IMR-90 (cell line): Measurements from ENCODE around the gene TIPARP. TPM values are rescaled to one million over a fixed set of nuclear protein-coding genes. Genes with fewer than 3 reads are reported as not detected.

Experiments
- ATAC-seq: fragments of 200-7000 bp; cut with Tn5 transposase; 2 replicates; pipeline ENCODE4 v1.9.1; 2020; ENCODE audit warnings: low read depth, mild to moderate bottlenecking, moderate library complexity
- BruUV-seq: library from RNA; stranded (reverse); fragments of 400-500 nt; replicated peaks from 2 replicates; lab custom pipeline; 2021; lab: Mats Ljungman, UMichigan
- CTCF ChIA-PET: fragments of 300-600 bp; formaldehyde crosslinking; extraction: SDS; loops from one replicate; lab custom pipeline; 2021; ENCODE audit warnings: antibody characterized with exemption; lab: Yijun Ruan, JAX
- POLR2A ChIA-PET: fragments of 300-600 bp; sonication (Branson Sonifier 250); formaldehyde crosslinking; loops from one replicate; lab custom pipeline; 2022; ENCODE audit warnings: antibody characterized with exemption; ENCODE audit not compliant: unreplicated experiment; lab: Charles Lee
- DNase-seq: peaks from one replicate; pipeline ENCODE4 v3.0.0; 2013
- H2AFZ ChIP-seq: replicated peaks from 2 replicates; pipeline ENCODE3; 2013; ENCODE audit warnings: low read length, mild to moderate bottlenecking; ENCODE audit not compliant: poor library complexity
- H2AK5ac ChIP-seq: 2 replicates; pipeline ENCODE4 v1.6.1; 2013; ENCODE audit warnings: low read depth, low read length, inconsistent platforms
- H2AK9ac ChIP-seq: replicated peaks from 2 replicates; pipeline ENCODE3; 2013; ENCODE audit warnings: mild to moderate bottlenecking, low read depth, low read length, moderate library complexity; ENCODE audit not compliant: poor library complexity
- H2BK120ac ChIP-seq: 2 replicates; pipeline ENCODE4 v1.6.1; 2013; ENCODE audit warnings: low read depth, low read length, inconsistent platforms
- H2BK15ac ChIP-seq: 3 replicates; pipeline ENCODE4 v1.6.1; 2013; ENCODE audit warnings: low read depth, low read length, inconsistent platforms
- H2BK20ac ChIP-seq: 2 replicates; pipeline ENCODE4 v1.6.1; 2013; ENCODE audit warnings: low read depth, mild to moderate bottlenecking, inconsistent platforms, low read length, moderate library complexity
- H2BK5ac ChIP-seq: 2 replicates; pipeline ENCODE4 v1.6.1; 2013; ENCODE audit warnings: mild to moderate bottlenecking, low read depth, low read length, inconsistent platforms; ENCODE audit not compliant: poor library complexity, severe bottlenecking
- H3K14ac ChIP-seq: replicated peaks from 2 replicates; pipeline ENCODE4 v1.6.1; 2013; ENCODE audit warnings: low read depth, low read length, inconsistent platforms
- H3K18ac ChIP-seq: 2 replicates; pipeline ENCODE4 v1.6.1; 2013; ENCODE audit warnings: low read depth, low read length, control low read depth
- H3K23ac ChIP-seq: 2 replicates; pipeline ENCODE4 v1.6.1; 2013; ENCODE audit warnings: low read depth, low read length, inconsistent platforms
- H3K27ac ChIP-seq: 2 replicates; pipeline ENCODE4 v1.5.1; 2013; ENCODE audit warnings: mild to moderate bottlenecking, control low read depth, low read length; ENCODE audit not compliant: insufficient read depth
- H3K27me3 ChIP-seq: 2 replicates; pipeline ENCODE4 v1.6.1; 2013; ENCODE audit warnings: low read length; ENCODE audit not compliant: control insufficient read depth, insufficient read depth
- H3K36me3 ChIP-seq: 2 replicates; pipeline ENCODE4 v1.6.1; 2013; ENCODE audit warnings: low read length, mixed read lengths; ENCODE audit not compliant: control insufficient read depth, insufficient read depth
- H3K4ac ChIP-seq: 2 replicates; pipeline ENCODE4 v1.6.1; 2013; ENCODE audit warnings: low read depth, low read length, inconsistent platforms
- H3K4me1 ChIP-seq: 2 replicates; pipeline ENCODE4 v1.6.1; 2013; ENCODE audit warnings: low read length, mixed read lengths; ENCODE audit not compliant: control insufficient read depth, insufficient read depth
- H3K4me2 ChIP-seq: 2 replicates; pipeline ENCODE4 v1.6.1; 2013; ENCODE audit warnings: low read depth, mild to moderate bottlenecking, control low read depth, low read length, moderate library complexity
- H3K4me3 ChIP-seq: 2 replicates; pipeline ENCODE4 v1.5.1; 2013; ENCODE audit warnings: low read depth, mild to moderate bottlenecking, control low read depth, low read length, moderate library complexity; ENCODE audit not compliant: insufficient read depth
- H3K56ac ChIP-seq: 2 replicates; pipeline ENCODE4 v1.6.1; 2013; ENCODE audit warnings: low read length, inconsistent platforms; ENCODE audit not compliant: insufficient read depth; ENCODE audit errors: extremely low read depth
- H3K79me1 ChIP-seq, 2 experiments: 2 replicates each; pipeline ENCODE4 v1.6.1; 2013; ENCODE audit warnings: low read length in 2 of 2, inconsistent platforms in 1 of 2, low read depth in 1 of 2
- H3K9ac ChIP-seq: 2 replicates; pipeline ENCODE4 v1.6.1; 2013; ENCODE audit warnings: low read depth, low read length, control low read depth
- H3K9me1 ChIP-seq: 2 replicates; pipeline ENCODE4 v1.6.1; 2013; ENCODE audit warnings: low read length, inconsistent platforms; ENCODE audit not compliant: insufficient read depth
- H3K9me3 ChIP-seq: 2 replicates; pipeline ENCODE4 v1.6.1; 2013; ENCODE audit warnings: low read length; ENCODE audit not compliant: control insufficient read depth, insufficient read depth
- H4K20me1 ChIP-seq: 2 replicates; pipeline ENCODE4 v1.6.1; 2013; ENCODE audit warnings: low read length, inconsistent platforms; ENCODE audit not compliant: insufficient read depth
- H4K5ac ChIP-seq: 2 replicates; pipeline ENCODE4 v1.6.1; 2013; ENCODE audit warnings: mild to moderate bottlenecking, low read depth, low read length, control low read depth
- H4K8ac ChIP-seq, 2 experiments: 2 replicates each; pipeline ENCODE4 v1.6.1; 2013; ENCODE audit warnings: low read depth in 2 of 2, low read length in 2 of 2, control low read depth in 1 of 2, inconsistent platforms in 1 of 2
- H4K91ac ChIP-seq: 2 replicates; pipeline ENCODE4 v1.6.1; 2013; ENCODE audit warnings: low read depth, low read length, inconsistent platforms; ENCODE audit not compliant: insufficient read depth
- CEBPB ChIP-seq: IDR thresholded peaks from 2 replicates; pipeline ENCODE4 v1.6.1; 2012; ENCODE audit warnings: low read depth, low read length, improper control_type of control experiment
- CHD1 ChIP-seq: IDR thresholded peaks from 2 replicates; pipeline ENCODE4 v1.6.1; 2012; ENCODE audit warnings: low read depth, low read length, improper control_type of control experiment
- NFE2L2 ChIP-seq: fragments of 150-350 bp; IDR thresholded peaks from 2 replicates; pipeline ENCODE4 v1.6.1; 2016; ENCODE audit warnings: low read depth, mild to moderate bottlenecking, low read length
- RCOR1 ChIP-seq: IDR thresholded peaks from 2 replicates; pipeline ENCODE4 v1.6.1; 2012; ENCODE audit warnings: mild to moderate bottlenecking, low read length, improper control_type of control experiment; ENCODE audit not compliant: insufficient replicate concordance
- SMC3 ChIP-seq: fragments of 150-350 bp; IDR thresholded peaks from 2 replicates; pipeline ENCODE4 v1.6.1; 2016; ENCODE audit warnings: low read depth, mild to moderate bottlenecking, antibody characterized with exemption, low read length, moderate library complexity
- WGBS, 2 experiments: methylation state at CpG; one replicate each; pipeline versions ENCODE4 v1.1.5 to v1.1.7; 2013; ENCODE audit warnings: missing lambda C conversion rate in 2 of 2; ENCODE audit not compliant: insufficient read length in 1 of 2; ENCODE audit errors: extremely low coverage in 2 of 2; 5-methylcytosine and 5-hydroxymethylcytosine counted together
- dilution Hi-C: fragments of 300-500 bp; cut with HindIII; formaldehyde crosslinking; loops from one replicate; pipeline ENCODE4 v1.14.3; 2018; ENCODE audit warnings: low sequenced_read_pairs; ENCODE audit not compliant: unreplicated experiment
- in situ Hi-C: fragments of 300-500 bp; cut with MboI; formaldehyde crosslinking; loops from 3 replicates; pipeline ENCODE4 v1.14.3; 2019; ENCODE audit warnings: low sequenced_read_pairs, inconsistent platforms, mixed read lengths
- intact Hi-C: fragments of 100-400 bp; cut with micrococcal nuclease; formaldehyde crosslinking; loops from 2 replicates; pipeline ENCODE4 v1.10.0; 2022
- polyA plus RNA-seq, 3 experiments: library from polyadenylated mRNA; depleted of rRNA; stranded (reverse); fragments of >200 nt; gene quantifications; 2 replicates each; pipeline ENCODE4 v1.2.3, GENCODE V29; 2012; ENCODE audit warnings: low replicate concordance in 1 of 3
- total RNA-seq: library from RNA; depleted of rRNA; stranded (reverse); fragments of >200 nt; gene quantifications from 2 replicates; pipeline ENCODE4 v1.2.3, GENCODE V29; 2012
- TF ChIP-seq, protein P1 (sequence below): conservative IDR thresholded peaks from 2 replicates; pipeline ENCODE4 v1.5.1; 2012; ENCODE audit warnings: mild to moderate bottlenecking, low read depth, low read length, improper control_type of control experiment
- TF ChIP-seq, protein P2 (sequence below): fragments of 150-350 bp; IDR thresholded peaks from 2 replicates; pipeline ENCODE4 v1.6.1; 2016; ENCODE audit warnings: low read depth, mild to moderate bottlenecking, low read length, moderate library complexity, borderline replicate concordance

TIPARP gene
- total and polyA plus RNA-seq, 2 of the 4 experiments (the other 2 are of a cell fraction) = 12.6 to 70.8 TPM

DNA sequence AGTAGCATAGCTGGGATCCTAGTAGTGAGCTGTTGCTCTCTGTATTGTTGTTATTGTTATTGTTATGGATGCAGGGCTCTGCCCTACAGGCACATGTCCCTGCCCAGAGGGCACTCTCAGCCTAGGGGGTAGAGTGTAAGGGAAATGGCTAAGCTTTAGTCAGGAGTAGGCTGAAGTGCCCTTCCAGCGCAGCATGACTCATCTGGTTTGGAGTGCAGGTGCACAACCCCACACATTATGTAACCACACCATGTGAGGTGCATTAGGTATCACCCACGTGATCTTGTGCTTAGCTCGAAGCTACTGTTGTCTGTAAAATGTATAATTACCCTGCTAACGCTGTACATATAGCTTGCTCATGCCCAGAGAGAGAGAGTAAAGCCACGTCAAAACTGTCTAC, 48.3 kb upstream of the TIPARP start:
- Histone ChIP-seq H4K20me1 (no peaks in the 10 kb centered on the region), H3K9me3 (no peaks in the 10 kb centered on the region), H2BK120ac (no peak overlapping the region), H3K4ac (no peak overlapping the region), H3K27ac (no peak overlapping the region), H4K91ac (no peak overlapping the region), H2AK5ac (no peak overlapping the region), H3K9me1 (0 out of 2 replicates have a peak, but pooled peaks cover under 1% of the 10 kb centered on the region), H3K4me3 (no peak overlapping the region), H4K8ac (no peak overlapping the region), H3K18ac (no peak overlapping the region), H2BK5ac (no peak overlapping the region), H2BK20ac (no peak overlapping the region), H2AFZ (no peak overlapping the region), H3K9ac (no peak overlapping the region), H3K79me1 (no peaks in the 10 kb centered on the region), H2BK15ac (no peak overlapping the region), H3K14ac (no peak overlapping the region), H3K56ac (no peak overlapping the region), H3K23ac (no peak overlapping the region), H3K4me2 (no peak overlapping the region), H3K27me3 (no peaks in the 10 kb centered on the region), H2AK9ac (no peak overlapping the region), H3K4me1 (peaks cover 6% of the 10 kb centered on the region), H3K36me3 (no peaks in the 10 kb centered on the region), H4K5ac (no peak overlapping the region)
- intact Hi-C loops = no loop called here
- TF ChIP-seq CEBPB = no peak
- no peak for TF ChIP-seq SMC3
- TF ChIP-seq, protein P1, sequence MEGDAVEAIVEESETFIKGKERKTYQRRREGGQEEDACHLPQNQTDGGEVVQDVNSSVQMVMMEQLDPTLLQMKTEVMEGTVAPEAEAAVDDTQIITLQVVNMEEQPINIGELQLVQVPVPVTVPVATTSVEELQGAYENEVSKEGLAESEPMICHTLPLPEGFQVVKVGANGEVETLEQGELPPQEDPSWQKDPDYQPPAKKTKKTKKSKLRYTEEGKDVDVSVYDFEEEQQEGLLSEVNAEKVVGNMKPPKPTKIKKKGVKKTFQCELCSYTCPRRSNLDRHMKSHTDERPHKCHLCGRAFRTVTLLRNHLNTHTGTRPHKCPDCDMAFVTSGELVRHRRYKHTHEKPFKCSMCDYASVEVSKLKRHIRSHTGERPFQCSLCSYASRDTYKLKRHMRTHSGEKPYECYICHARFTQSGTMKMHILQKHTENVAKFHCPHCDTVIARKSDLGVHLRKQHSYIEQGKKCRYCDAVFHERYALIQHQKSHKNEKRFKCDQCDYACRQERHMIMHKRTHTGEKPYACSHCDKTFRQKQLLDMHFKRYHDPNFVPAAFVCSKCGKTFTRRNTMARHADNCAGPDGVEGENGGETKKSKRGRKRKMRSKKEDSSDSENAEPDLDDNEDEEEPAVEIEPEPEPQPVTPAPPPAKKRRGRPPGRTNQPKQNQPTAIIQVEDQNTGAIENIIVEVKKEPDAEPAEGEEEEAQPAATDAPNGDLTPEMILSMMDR = no peak
- no peak for TF ChIP-seq RCOR1
- TF ChIP-seq NFE2L2 = no peak
- TF ChIP-seq, protein P2, sequence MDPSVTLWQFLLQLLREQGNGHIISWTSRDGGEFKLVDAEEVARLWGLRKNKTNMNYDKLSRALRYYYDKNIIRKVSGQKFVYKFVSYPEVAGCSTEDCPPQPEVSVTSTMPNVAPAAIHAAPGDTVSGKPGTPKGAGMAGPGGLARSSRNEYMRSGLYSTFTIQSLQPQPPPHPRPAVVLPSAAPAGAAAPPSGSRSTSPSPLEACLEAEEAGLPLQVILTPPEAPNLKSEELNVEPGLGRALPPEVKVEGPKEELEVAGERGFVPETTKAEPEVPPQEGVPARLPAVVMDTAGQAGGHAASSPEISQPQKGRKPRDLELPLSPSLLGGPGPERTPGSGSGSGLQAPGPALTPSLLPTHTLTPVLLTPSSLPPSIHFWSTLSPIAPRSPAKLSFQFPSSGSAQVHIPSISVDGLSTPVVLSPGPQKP = no peak
- TF ChIP-seq CHD1 = no peak
- in situ Hi-C loops = no loop called here
- no peak for DNase-seq
- ATAC-seq = no peak
- dilution Hi-C loops = no loop called here
- ChIA-PET POLR2A (no interaction called here), CTCF (no interaction called here)
- BruUV-seq = no TSS peak
- no CpG with 5 or more reads among the region's 5 CpGs for WGBS, 2 experiments
